GM23338 (cell line): Measurements from ENCODE around the gene ECHDC3. TPM values are rescaled to one million over a fixed set of nuclear protein-coding genes. Genes with fewer than 3 reads are reported as not detected.

ENCODE experiments used
- ATAC-seq: fragments of 200-7000 bp; cut with Tn5 transposase; 3 replicates; pipeline ENCODE4 v1.9.1; 2020
- DNase-seq: peaks from one replicate; pipeline ENCODE4 v3.0.0-alpha.2; 2015; ENCODE audit warnings: low spot score
- H2AFZ ChIP-seq: fragments of 200-600 bp; sonication (generic); 2 replicates; pipeline ENCODE4 v1.8.0; 2016; ENCODE audit warnings: antibody characterized with exemption, mild to moderate bottlenecking, moderate library complexity
- H3F3A ChIP-seq: fragments of 200-600 bp; sonication (generic); replicated peaks from 2 replicates; pipeline ENCODE4 v1.8.0; 2017; ENCODE audit warnings: antibody characterized with exemption, mixed run types, low read depth
- H3K27ac ChIP-seq: fragments of 200-600 bp; sonication (generic); 2 replicates; pipeline ENCODE4 v1.6.1; 2016; ENCODE audit warnings: low read depth
- H3K27me3 ChIP-seq: fragments of 200-600 bp; sonication (generic); 2 replicates; pipeline ENCODE4 v1.8.0; 2016; ENCODE audit warnings: mild to moderate bottlenecking, mixed run types, moderate library complexity; ENCODE audit not compliant: insufficient read depth
- H3K36me3 ChIP-seq: fragments of 200-600 bp; sonication (generic); 2 replicates; pipeline ENCODE4 v1.8.0; 2016; ENCODE audit warnings: mild to moderate bottlenecking; ENCODE audit not compliant: insufficient read depth
- H3K4me1 ChIP-seq: fragments of 200-600 bp; sonication (generic); 2 replicates; pipeline ENCODE4 v1.8.0; 2016; ENCODE audit warnings: mild to moderate bottlenecking, moderate library complexity; ENCODE audit not compliant: insufficient read depth
- H3K4me2 ChIP-seq: fragments of 200-600 bp; sonication (generic); 2 replicates; pipeline ENCODE4 v1.7.1; 2017; ENCODE audit warnings: mixed run types
- H3K4me3 ChIP-seq: fragments of 200-600 bp; sonication (generic); 2 replicates; pipeline ENCODE4 v1.6.1; 2016; ENCODE audit warnings: mixed run types
- H3K79me2 ChIP-seq: fragments of 200-600 bp; sonication (generic); replicated peaks from 2 replicates; pipeline ENCODE4 v1.8.0; 2017; ENCODE audit warnings: mild to moderate bottlenecking; ENCODE audit not compliant: insufficient read depth
- H3K9me2 ChIP-seq: fragments of 200-600 bp; sonication (generic); 2 replicates; pipeline ENCODE4 v1.8.0; 2017; ENCODE audit not compliant: insufficient read depth
- H4K20me1 ChIP-seq: fragments of 200-600 bp; sonication (generic); replicated peaks from 2 replicates; pipeline ENCODE4 v1.8.0; 2017; ENCODE audit warnings: mild to moderate bottlenecking; ENCODE audit not compliant: insufficient read depth
- H3K27ac Mint-ChIP-seq: 2 replicates; pipeline ENCODE4 v1.8.0; 2020; ENCODE audit warnings: inconsistent platforms, mild to moderate bottlenecking, moderate library complexity, mixed read lengths
- H3K27me3 Mint-ChIP-seq: 3 replicates; pipeline ENCODE4 v1.8.0; 2022; ENCODE audit warnings: low read depth, mild to moderate bottlenecking, moderate library complexity, mixed read lengths, inconsistent platforms; ENCODE audit not compliant: insufficient read depth, poor library complexity
- H3K36me3 Mint-ChIP-seq: 3 replicates; pipeline ENCODE4 v1.8.0; 2021; ENCODE audit warnings: low read depth, mild to moderate bottlenecking, inconsistent platforms, moderate library complexity, mixed read lengths
- H3K4me1 Mint-ChIP-seq: 3 replicates; pipeline ENCODE4 v1.8.0; 2020; ENCODE audit warnings: mild to moderate bottlenecking, inconsistent platforms, mixed read lengths
- H3K4me3 Mint-ChIP-seq: 3 replicates; pipeline ENCODE4 v1.8.0; 2021; ENCODE audit warnings: moderate library complexity, mild to moderate bottlenecking, inconsistent platforms, mixed read lengths
- H3K9me3 Mint-ChIP-seq: 3 replicates; pipeline ENCODE4 v1.8.0; 2020; ENCODE audit warnings: moderate library complexity, mild to moderate bottlenecking, inconsistent platforms, mixed read lengths
- CREB1 ChIP-seq: fragments of 250-450 bp; sonication (Bioruptor Pico); IDR thresholded peaks from 2 replicates; pipeline ENCODE4 v1.5.0; 2020; ENCODE audit warnings: low read depth, mild to moderate bottlenecking, moderate library complexity
- EZH2 ChIP-seq: fragments of 200-600 bp; sonication (generic); IDR thresholded peaks from one replicate; pipeline ENCODE4 v1.8.0; 2017; ENCODE audit warnings: antibody characterized with exemption, mild to moderate bottlenecking, low read depth; ENCODE audit not compliant: unreplicated experiment
- EZH2phosphoT487 ChIP-seq: fragments of 200-600 bp; sonication (generic); IDR thresholded peaks from one replicate; pipeline ENCODE4 v1.8.1; 2018; ENCODE audit warnings: antibody characterized with exemption; ENCODE audit not compliant: unreplicated experiment
- JUNB ChIP-seq: IDR thresholded peaks from one replicate; pipeline ENCODE4 v1.6.1; 2016; ENCODE audit warnings: antibody characterized with exemption; ENCODE audit not compliant: unreplicated experiment
- NANOG ChIP-seq: IDR thresholded peaks from 2 replicates; pipeline ENCODE4 v1.6.1; 2016; ENCODE audit warnings: antibody characterized with exemption, borderline replicate concordance
- POLR2AphosphoS5 ChIP-seq: IDR thresholded peaks from 2 replicates; pipeline ENCODE4 v1.6.1; 2016; ENCODE audit warnings: antibody characterized with exemption, low read depth
- STAT1 ChIP-seq: IDR thresholded peaks from one replicate; pipeline ENCODE4 v1.6.1; 2016; ENCODE audit warnings: antibody characterized with exemption; ENCODE audit not compliant: unreplicated experiment
- ZNF114 ChIP-seq: fragments of 250-450 bp; sonication (Bioruptor Pico); IDR thresholded peaks from 2 replicates; pipeline ENCODE4 v1.5.0; 2020; ENCODE audit warnings: mild to moderate bottlenecking, moderate library complexity
- ZNF331 ChIP-seq: fragments of 250-450 bp; sonication (Bioruptor Pico); IDR thresholded peaks from 2 replicates; pipeline ENCODE4 v1.5.0; 2020; ENCODE audit warnings: low read depth, mild to moderate bottlenecking, moderate library complexity
- polyA plus RNA-seq: library from polyadenylated mRNA; unstranded; fragments of >200 nt; fragmentation: Nextera tagmentation; extraction: Ambion mirVana; gene quantifications from 2 replicates; pipeline ENCODE4 v1.2.1, GENCODE V29; 2016
- total RNA-seq: library from RNA; depleted of rRNA; stranded (reverse); fragments of >200 nt; shearing (Covaris generic); gene quantifications from 2 replicates; pipeline ENCODE4 v1.2.3, GENCODE V29; 2014
- TF ChIP-seq, protein P1 (sequence below), 2 experiments: fragments of 200-600 bp in 1 of 2; sonication (generic) in 1 of 2; conservative IDR thresholded peaks; 2 replicates each; pipeline versions ENCODE4 v1.5.1 to v1.6.1; 2016 to 2017; ENCODE audit warnings: antibody characterized with exemption in 2 of 2, low read depth in 2 of 2, mild to moderate bottlenecking in 2 of 2, moderate library complexity in 1 of 2
- TF ChIP-seq, protein P2 (sequence below): fragments of 250-450 bp; sonication (Bioruptor Pico); IDR thresholded peaks from 2 replicates; pipeline ENCODE4 v1.5.0; 2020; ENCODE audit warnings: mild to moderate bottlenecking, moderate library complexity
- TF ChIP-seq, protein P3 (sequence below): IDR thresholded peaks from 2 replicates; pipeline ENCODE4 v1.6.1; 2016; ENCODE audit warnings: antibody characterized with exemption
- TF ChIP-seq, protein P4 (sequence below): IDR thresholded peaks from one replicate; pipeline ENCODE4 v1.6.1; 2018; ENCODE audit warnings: antibody characterized with exemption; ENCODE audit not compliant: unreplicated experiment

The ECHDC3 gene
- total and polyA plus RNA-seq, 2 experiments from 2014 or later, result 16.3 to 50.1 TPM

DNA sequence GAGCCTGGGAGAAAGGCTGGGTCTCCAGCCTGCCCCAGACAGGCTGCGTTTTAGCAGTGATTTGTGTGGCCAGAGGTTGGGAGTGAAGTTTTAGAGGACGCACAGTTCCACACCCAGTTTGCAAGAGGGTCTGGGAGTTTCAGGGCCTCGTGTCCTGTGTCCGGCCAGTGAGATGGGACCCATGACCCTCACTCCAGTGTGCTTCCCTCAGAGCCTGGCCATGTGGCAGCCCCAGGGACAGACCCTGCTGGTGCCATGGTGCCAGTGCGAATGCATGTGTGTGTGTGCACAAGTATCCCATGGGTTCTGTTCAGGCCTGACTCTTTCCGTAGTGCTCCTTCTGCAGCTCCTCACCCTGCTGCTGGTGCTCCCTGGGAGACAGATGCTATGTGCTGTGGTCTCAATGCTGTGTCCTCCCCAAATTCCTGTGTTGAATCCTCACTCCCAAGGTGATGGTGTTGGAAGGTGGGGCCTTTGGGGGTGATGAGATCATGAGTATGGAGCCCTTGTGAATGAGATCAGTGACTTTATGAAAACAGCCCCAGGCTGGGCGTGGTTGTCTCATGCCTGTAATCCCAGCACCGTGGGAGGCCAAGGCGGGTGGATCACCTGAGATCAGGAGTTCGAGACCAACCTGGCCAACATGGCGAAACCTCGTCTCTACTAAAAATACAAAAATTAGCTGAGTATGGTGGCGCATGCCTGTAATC is 16.5 kb downstream of the ECHDC3 start:
- H3K9me3 Mint-ChIP-seq, result no peaks in the 10 kb centered on the region
- peaks cover 11% of the 10 kb centered on the region for H3K36me3 Mint-ChIP-seq
- H3K4me3 Mint-ChIP-seq, result no peak overlapping the region
- TF ChIP-seq, protein P1, sequence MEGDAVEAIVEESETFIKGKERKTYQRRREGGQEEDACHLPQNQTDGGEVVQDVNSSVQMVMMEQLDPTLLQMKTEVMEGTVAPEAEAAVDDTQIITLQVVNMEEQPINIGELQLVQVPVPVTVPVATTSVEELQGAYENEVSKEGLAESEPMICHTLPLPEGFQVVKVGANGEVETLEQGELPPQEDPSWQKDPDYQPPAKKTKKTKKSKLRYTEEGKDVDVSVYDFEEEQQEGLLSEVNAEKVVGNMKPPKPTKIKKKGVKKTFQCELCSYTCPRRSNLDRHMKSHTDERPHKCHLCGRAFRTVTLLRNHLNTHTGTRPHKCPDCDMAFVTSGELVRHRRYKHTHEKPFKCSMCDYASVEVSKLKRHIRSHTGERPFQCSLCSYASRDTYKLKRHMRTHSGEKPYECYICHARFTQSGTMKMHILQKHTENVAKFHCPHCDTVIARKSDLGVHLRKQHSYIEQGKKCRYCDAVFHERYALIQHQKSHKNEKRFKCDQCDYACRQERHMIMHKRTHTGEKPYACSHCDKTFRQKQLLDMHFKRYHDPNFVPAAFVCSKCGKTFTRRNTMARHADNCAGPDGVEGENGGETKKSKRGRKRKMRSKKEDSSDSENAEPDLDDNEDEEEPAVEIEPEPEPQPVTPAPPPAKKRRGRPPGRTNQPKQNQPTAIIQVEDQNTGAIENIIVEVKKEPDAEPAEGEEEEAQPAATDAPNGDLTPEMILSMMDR (conservative IDR thresholded peaks at IDR 0.05; ENCODE audit: low read depth in 2 of 2), result no peak
- TF ChIP-seq, protein P2, sequence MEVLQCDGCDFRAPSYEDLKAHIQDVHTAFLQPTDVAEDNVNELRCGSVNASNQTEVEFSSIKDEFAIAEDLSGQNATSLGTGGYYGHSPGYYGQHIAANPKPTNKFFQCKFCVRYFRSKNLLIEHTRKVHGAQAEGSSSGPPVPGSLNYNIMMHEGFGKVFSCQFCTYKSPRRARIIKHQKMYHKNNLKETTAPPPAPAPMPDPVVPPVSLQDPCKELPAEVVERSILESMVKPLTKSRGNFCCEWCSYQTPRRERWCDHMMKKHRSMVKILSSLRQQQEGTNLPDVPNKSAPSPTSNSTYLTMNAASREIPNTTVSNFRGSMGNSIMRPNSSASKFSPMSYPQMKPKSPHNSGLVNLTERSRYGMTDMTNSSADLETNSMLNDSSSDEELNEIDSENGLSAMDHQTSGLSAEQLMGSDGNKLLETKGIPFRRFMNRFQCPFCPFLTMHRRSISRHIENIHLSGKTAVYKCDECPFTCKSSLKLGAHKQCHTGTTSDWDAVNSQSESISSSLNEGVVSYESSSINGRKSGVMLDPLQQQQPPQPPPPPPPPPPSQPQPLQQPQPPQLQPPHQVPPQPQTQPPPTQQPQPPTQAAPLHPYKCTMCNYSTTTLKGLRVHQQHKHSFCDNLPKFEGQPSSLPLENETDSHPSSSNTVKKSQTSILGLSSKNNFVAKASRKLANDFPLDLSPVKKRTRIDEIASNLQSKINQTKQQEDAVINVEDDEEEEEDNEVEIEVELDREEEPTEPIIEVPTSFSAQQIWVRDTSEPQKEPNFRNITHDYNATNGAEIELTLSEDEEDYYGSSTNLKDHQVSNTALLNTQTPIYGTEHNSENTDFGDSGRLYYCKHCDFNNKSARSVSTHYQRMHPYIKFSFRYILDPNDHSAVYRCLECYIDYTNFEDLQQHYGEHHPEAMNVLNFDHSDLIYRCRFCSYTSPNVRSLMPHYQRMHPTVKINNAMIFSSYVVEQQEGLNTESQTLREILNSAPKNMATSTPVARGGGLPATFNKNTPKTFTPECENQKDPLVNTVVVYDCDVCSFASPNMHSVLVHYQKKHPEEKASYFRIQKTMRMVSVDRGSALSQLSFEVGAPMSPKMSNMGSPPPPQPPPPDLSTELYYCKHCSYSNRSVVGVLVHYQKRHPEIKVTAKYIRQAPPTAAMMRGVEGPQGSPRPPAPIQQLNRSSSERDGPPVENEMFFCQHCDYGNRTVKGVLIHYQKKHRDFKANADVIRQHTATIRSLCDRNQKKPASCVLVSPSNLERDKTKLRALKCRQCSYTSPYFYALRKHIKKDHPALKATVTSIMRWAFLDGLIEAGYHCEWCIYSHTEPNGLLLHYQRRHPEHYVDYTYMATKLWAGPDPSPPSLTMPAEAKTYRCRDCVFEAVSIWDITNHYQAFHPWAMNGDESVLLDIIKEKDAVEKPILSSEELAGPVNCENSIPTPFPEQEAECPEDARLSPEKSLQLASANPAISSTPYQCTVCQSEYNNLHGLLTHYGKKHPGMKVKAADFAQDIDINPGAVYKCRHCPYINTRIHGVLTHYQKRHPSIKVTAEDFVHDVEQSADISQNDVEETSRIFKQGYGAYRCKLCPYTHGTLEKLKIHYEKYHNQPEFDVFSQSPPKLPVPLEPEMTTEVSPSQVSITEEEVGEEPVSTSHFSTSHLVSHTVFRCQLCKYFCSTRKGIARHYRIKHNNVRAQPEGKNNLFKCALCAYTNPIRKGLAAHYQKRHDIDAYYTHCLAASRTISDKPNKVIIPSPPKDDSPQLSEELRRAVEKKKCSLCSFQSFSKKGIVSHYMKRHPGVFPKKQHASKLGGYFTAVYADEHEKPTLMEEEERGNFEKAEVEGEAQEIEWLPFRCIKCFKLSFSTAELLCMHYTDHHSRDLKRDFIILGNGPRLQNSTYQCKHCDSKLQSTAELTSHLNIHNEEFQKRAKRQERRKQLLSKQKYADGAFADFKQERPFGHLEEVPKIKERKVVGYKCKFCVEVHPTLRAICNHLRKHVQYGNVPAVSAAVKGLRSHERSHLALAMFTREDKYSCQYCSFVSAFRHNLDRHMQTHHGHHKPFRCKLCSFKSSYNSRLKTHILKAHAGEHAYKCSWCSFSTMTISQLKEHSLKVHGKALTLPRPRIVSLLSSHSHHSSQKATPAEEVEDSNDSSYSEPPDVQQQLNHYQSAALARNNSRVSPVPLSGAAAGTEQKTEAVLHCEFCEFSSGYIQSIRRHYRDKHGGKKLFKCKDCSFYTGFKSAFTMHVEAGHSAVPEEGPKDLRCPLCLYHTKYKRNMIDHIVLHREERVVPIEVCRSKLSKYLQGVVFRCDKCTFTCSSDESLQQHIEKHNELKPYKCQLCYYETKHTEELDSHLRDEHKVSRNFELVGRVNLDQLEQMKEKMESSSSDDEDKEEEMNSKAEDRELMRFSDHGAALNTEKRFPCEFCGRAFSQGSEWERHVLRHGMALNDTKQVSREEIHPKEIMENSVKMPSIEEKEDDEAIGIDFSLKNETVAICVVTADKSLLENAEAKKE (CRISPR knock-in tag), result no peak
- TF ChIP-seq, protein P3, sequence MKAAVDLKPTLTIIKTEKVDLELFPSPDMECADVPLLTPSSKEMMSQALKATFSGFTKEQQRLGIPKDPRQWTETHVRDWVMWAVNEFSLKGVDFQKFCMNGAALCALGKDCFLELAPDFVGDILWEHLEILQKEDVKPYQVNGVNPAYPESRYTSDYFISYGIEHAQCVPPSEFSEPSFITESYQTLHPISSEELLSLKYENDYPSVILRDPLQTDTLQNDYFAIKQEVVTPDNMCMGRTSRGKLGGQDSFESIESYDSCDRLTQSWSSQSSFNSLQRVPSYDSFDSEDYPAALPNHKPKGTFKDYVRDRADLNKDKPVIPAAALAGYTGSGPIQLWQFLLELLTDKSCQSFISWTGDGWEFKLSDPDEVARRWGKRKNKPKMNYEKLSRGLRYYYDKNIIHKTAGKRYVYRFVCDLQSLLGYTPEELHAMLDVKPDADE, result no peak
- no peak for TF ChIP-seq ZNF114
- TF ChIP-seq JUNB, result no peak
- TF ChIP-seq NANOG, result no peak
- TF ChIP-seq EZH2, result no peak
- no peak for TF ChIP-seq STAT1
- no peak for TF ChIP-seq EZH2phosphoT487
- TF ChIP-seq CREB1 (CRISPR knock-in tag), result no peak
- TF ChIP-seq ZNF331 (CRISPR knock-in tag), result no peak
- TF ChIP-seq POLR2AphosphoS5, result no peak
- TF ChIP-seq, protein P4, sequence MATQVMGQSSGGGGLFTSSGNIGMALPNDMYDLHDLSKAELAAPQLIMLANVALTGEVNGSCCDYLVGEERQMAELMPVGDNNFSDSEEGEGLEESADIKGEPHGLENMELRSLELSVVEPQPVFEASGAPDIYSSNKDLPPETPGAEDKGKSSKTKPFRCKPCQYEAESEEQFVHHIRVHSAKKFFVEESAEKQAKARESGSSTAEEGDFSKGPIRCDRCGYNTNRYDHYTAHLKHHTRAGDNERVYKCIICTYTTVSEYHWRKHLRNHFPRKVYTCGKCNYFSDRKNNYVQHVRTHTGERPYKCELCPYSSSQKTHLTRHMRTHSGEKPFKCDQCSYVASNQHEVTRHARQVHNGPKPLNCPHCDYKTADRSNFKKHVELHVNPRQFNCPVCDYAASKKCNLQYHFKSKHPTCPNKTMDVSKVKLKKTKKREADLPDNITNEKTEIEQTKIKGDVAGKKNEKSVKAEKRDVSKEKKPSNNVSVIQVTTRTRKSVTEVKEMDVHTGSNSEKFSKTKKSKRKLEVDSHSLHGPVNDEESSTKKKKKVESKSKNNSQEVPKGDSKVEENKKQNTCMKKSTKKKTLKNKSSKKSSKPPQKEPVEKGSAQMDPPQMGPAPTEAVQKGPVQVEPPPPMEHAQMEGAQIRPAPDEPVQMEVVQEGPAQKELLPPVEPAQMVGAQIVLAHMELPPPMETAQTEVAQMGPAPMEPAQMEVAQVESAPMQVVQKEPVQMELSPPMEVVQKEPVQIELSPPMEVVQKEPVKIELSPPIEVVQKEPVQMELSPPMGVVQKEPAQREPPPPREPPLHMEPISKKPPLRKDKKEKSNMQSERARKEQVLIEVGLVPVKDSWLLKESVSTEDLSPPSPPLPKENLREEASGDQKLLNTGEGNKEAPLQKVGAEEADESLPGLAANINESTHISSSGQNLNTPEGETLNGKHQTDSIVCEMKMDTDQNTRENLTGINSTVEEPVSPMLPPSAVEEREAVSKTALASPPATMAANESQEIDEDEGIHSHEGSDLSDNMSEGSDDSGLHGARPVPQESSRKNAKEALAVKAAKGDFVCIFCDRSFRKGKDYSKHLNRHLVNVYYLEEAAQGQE, result no peak
- H2AFZ ChIP-seq, result no peak overlapping the region
- ATAC-seq (no peak), DNase-seq (no peak)
- H4K20me1 ChIP-seq, result no peaks in the 10 kb centered on the region; the same call in 1 of the 2 replicates
- H3F3A ChIP-seq, result no peaks in the 10 kb centered on the region
- no peak overlapping the region for H3K27ac ChIP-seq
- peaks cover 9% of the 10 kb centered on the region for H3K27me3 Mint-ChIP-seq
- no peaks in the 10 kb centered on the region for H3K79me2 ChIP-seq
- no peaks in the 10 kb centered on the region; the same call in 1 of the 2 replicates for H3K36me3 ChIP-seq
- no peaks in the 10 kb centered on the region for H3K27me3 ChIP-seq
- no peak overlapping the region for H3K4me2 ChIP-seq
- H3K9me2 ChIP-seq, result no peaks in the 10 kb centered on the region
- peaks cover 2% of the 10 kb centered on the region for H3K4me1 Mint-ChIP-seq
- no peak overlapping the region for H3K27ac Mint-ChIP-seq
- 0 out of 2 replicates have a peak, but pooled peaks cover 2% of the 10 kb centered on the region for H3K4me1 ChIP-seq
- H3K4me3 ChIP-seq, result no peak overlapping the region
